ENCODE data around the gene CTSC. TPM values are rescaled to one million over a fixed set of nuclear protein-coding genes. Genes with fewer than 3 reads are reported as not detected.

Gene CTSC
- total RNA-seq, 4 donors from 2014 or later, result 54.8 to 87.5 (median 64.2) TPM

- no peak for DNase-seq
- no peaks in the 10 kb centered on the region for H3K36me3 ChIP-seq
- H3K4me3 ChIP-seq (replicated peaks in 1 of 3), result no peak overlapping the region
- WGBS, 2 donors, result 88 to 93% methylated on average over 4 of the region's 4 CpGs
- TF ChIP-seq CTCF (IDR thresholded peaks at IDR 0.05) (no peak), POLR2A (IDR thresholded peaks at IDR 0.05) (no peak)
- no peak overlapping the region for H3K27ac ChIP-seq
- H3K4me1 ChIP-seq, result peaks cover 0 to 3% of the 10 kb centered on the region in 2 donors
- H3K27me3 ChIP-seq, result no peaks in the 10 kb centered on the region
- intact Hi-C loops (cut with DNase I), result no loop called here
- no peaks in the 10 kb centered on the region for H3K9me3 ChIP-seq
Observed at GRCh38 chr11:88378422-88379066, 41.0 kb upstream of the CTSC start.

DNA sequence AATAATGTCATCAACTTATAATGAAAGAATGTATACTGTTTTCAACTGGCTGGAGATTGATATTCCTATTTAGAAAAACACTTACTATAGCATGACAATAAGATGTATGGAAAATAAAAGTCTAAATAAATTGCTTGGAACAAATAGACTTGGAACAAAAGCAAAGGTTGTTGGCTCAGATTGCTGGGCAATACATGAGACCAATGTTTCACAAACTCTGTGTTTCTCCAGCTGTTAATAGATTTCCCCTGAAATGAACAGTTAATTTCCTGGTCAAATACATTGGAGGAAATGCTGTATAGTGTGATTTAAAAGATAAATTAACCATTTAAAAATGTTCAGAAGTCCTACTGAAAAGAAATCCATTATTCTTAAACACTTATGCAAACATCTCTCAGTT lies 40.1 kb upstream of the CTSC start:
- no peak for DNase-seq
- Histone ChIP-seq H3K27me3 (no peaks in the 10 kb centered on the region), H3K27ac (no peak overlapping the region), H3K9me3 (no peaks in the 10 kb centered on the region), H3K36me3 (no peaks in the 10 kb centered on the region), H3K4me3 (replicated peaks in 1 of 3) (no peak overlapping the region), H3K4me1 (no peaks in the 10 kb centered on the region)
- intact Hi-C loops (cut with DNase I), result no loop called here
- TF ChIP-seq CTCF (IDR thresholded peaks at IDR 0.05) (no peak), POLR2A (IDR thresholded peaks at IDR 0.05) (no peak)

DNA sequence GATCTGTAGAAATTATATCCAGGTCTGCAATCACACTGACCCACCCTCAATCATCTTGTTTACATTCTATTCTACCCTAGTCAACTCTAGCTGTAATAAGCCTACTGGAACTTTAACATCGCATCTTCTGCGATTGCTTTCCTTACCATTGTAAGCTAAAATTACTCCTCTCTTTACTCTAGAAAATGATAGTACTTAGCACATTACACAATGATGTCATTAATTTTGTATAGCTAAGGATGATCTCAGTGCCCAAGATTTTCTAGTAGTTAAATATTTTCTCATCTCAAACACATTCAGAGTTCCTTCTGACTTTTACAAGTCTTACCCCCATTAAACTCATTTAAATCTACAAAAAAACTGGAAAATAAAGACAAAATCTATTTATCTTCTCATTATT lies 39.6 kb upstream of the CTSC start:
- no peak for TF ChIP-seq POLR2A (IDR thresholded peaks at IDR 0.05)
- TF ChIP-seq CTCF (IDR thresholded peaks at IDR 0.05), result no peak

DNA sequence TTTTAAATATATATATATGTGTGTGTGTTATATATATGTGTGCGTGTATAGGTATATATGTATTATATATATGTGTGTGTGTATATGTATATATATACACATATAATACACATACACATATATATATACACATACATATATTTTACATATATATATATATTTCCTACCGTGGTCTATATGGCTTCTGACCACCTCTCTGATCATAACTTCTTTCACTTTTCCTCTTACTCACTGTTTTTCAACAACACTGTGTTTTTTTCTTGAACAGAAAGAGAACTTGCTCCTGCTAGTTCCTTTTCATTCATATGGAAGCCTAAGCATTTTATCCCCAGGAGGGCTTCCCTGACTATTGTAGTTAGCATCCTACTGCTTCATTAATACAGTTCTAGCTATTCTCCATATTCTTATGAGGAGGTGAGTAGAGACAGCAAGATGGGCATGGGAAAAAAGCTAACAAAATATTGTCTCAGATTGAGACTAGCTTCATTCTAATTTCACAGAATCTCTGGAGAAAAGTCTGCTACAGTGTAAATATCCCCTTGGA lies 38.5 kb upstream of the CTSC start:
- Histone ChIP-seq H3K4me3 (replicated peaks in 1 of 3) (no peak overlapping the region), H3K4me1 (no peaks in the 10 kb centered on the region), H3K9me3 (no peaks in the 10 kb centered on the region), H3K36me3 (no peaks in the 10 kb centered on the region), H3K27ac (no peak overlapping the region), H3K27me3 (no peaks in the 10 kb centered on the region)
- WGBS, 2 donors, result 90% methylated on average over 2 of the region's 2 CpGs
- no peak for TF ChIP-seq CTCF (IDR thresholded peaks at IDR 0.05)
- no peak for TF ChIP-seq POLR2A (IDR thresholded peaks at IDR 0.05)
- intact Hi-C loops (cut with DNase I), result no loop called here
- DNase-seq, result no peak

More for the DNA sequence above, 39.6 kb upstream of the CTSC start:
- Histone ChIP-seq H3K27me3 (no peaks in the 10 kb centered on the region), H3K9me3 (no peaks in the 10 kb centered on the region), H3K36me3 (no peaks in the 10 kb centered on the region), H3K4me1 (no peaks in the 10 kb centered on the region), H3K27ac (no peak overlapping the region), H3K4me3 (replicated peaks in 1 of 3) (no peak overlapping the region)
- no peak for DNase-seq
- WGBS, 2 donors, result 84 to 93% methylated on average over 2 of the region's 2 CpGs
- intact Hi-C loops (cut with DNase I), result no loop called here

- no peak overlapping the region for H3K4me3 ChIP-seq (replicated peaks in 1 of 3)
- no peaks in the 10 kb centered on the region for H3K9me3 ChIP-seq
- TF ChIP-seq POLR2A (IDR thresholded peaks at IDR 0.05) (no peak), CTCF (IDR thresholded peaks at IDR 0.05) (no peak)
- H3K27me3 ChIP-seq, result no peaks in the 10 kb centered on the region
- WGBS, 2 donors, result 90 to 96% methylated on average over 2 of the region's 2 CpGs
- no peak overlapping the region for H3K27ac ChIP-seq
- no peaks in the 10 kb centered on the region for H3K36me3 ChIP-seq
- DNase-seq, result no peak
- intact Hi-C loops (cut with DNase I), result no loop called here
- no peaks in the 10 kb centered on the region for H3K4me1 ChIP-seq
Observed at GRCh38 chr11:88370782-88371181, 33.2 kb upstream of the CTSC start.
